A549 (cell line): ENCODE data around the gene MAGOH.

Source experiments
- ESRRA ChIP-seq: fragments of 150-350 bp; IDR thresholded peaks from 2 replicates; pipeline ENCODE4 v1.6.1; 2014; ENCODE audit warnings: mild to moderate bottlenecking, low read length, borderline replicate concordance
- HOXA7 ChIP-seq: fragments of 250-450 bp; sonication (Bioruptor Pico); IDR thresholded peaks from 2 replicates; pipeline ENCODE4 v1.5.0; 2020; ENCODE audit warnings: mild to moderate bottlenecking, moderate library complexity
- RAD21 ChIP-seq, 2 experiments: fragments of >200 bp in 1 of 2; sonication (Bioruptor Twin) in 1 of 2; formaldehyde crosslinking in 1 of 2; IDR thresholded peaks in 1 of 2; conservative IDR thresholded peaks in 1 of 2; 2 replicates in 1 of 2; 3 replicates in 1 of 2; pipeline ENCODE4 v1.6.1; 2012 to 2018; ENCODE audit warnings: inconsistent platforms in 1 of 2
- TF ChIP-seq, protein P1 (sequence below): fragments of >200 bp; sonication (Bioruptor Twin); formaldehyde crosslinking; IDR thresholded peaks from 3 replicates; pipeline ENCODE4 v1.5.1; 2016
- TF ChIP-seq, protein P2 (sequence below): fragments of 250-450 bp; sonication (Bioruptor Pico); IDR thresholded peaks from 2 replicates; pipeline ENCODE4 v1.5.0; 2021; ENCODE audit warnings: mild to moderate bottlenecking, moderate library complexity, borderline replicate concordance
- TF ChIP-seq, protein P3 (sequence below): fragments of 200-600 bp; sonication (generic); IDR thresholded peaks from 2 replicates; pipeline ENCODE4 v1.6.1; 2016; ENCODE audit warnings: antibody characterized with exemption, mild to moderate bottlenecking, moderate library complexity

DNA sequence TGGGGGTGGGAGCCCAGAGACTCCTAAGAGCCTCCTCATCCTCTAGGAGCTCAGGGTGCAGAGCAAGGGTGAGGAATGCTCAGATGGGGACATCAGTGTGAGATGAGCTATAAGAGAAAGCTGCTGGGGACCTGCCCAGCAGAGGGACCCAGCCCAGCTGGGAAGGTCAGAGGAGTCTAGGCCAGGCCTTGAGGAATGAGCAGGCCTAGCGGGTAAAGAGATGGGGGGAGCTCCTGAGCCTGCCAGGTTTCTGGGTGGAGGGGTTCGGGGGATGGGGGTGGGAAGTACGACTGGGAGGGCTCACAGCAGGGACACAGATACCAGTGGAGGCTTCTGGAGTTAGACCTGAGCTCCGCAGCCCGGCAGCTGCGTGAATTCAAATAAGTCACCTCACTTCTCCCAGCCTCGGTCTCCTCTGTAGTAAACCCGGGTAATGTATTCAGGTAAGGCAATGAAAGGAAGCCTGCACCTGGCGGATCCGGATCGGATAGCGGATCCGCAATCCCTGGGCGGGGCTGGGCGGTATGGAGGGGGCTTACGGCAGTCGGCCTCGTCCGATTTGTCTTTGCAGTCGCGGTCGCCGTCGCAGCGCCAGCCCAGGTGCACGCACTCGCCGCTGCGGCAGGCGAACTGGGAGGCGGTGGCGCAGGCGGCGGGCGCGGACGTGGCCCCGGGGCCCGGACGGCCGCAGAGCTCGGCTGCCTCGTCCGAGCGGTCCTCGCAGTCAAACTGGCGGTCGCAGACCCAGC lies 38.0 kb upstream of the MAGOH start:
- TF ChIP-seq, protein P1, sequence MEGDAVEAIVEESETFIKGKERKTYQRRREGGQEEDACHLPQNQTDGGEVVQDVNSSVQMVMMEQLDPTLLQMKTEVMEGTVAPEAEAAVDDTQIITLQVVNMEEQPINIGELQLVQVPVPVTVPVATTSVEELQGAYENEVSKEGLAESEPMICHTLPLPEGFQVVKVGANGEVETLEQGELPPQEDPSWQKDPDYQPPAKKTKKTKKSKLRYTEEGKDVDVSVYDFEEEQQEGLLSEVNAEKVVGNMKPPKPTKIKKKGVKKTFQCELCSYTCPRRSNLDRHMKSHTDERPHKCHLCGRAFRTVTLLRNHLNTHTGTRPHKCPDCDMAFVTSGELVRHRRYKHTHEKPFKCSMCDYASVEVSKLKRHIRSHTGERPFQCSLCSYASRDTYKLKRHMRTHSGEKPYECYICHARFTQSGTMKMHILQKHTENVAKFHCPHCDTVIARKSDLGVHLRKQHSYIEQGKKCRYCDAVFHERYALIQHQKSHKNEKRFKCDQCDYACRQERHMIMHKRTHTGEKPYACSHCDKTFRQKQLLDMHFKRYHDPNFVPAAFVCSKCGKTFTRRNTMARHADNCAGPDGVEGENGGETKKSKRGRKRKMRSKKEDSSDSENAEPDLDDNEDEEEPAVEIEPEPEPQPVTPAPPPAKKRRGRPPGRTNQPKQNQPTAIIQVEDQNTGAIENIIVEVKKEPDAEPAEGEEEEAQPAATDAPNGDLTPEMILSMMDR = no peak
- TF ChIP-seq RAD21 (conservative IDR thresholded peaks at IDR 0.05 in 1 of 2, IDR thresholded peaks at IDR 0.05 in 1 of 2) (no peak), HOXA7 (CRISPR knock-in tag) (no peak), ESRRA (no peak)
- TF ChIP-seq, protein P2, sequence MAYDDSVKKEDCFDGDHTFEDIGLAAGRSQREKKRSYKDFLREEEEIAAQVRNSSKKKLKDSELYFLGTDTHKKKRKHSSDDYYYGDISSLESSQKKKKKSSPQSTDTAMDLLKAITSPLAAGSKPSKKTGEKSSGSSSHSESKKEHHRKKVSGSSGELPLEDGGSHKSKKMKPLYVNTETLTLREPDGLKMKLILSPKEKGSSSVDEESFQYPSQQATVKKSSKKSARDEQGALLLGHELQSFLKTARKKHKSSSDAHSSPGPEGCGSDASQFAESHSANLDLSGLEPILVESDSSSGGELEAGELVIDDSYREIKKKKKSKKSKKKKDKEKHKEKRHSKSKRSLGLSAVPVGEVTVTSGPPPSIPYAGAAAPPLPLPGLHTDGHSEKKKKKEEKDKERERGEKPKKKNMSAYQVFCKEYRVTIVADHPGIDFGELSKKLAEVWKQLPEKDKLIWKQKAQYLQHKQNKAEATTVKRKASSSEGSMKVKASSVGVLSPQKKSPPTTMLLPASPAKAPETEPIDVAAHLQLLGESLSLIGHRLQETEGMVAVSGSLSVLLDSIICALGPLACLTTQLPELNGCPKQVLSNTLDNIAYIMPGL (CRISPR knock-in tag) = no peak
- TF ChIP-seq, protein P3, sequence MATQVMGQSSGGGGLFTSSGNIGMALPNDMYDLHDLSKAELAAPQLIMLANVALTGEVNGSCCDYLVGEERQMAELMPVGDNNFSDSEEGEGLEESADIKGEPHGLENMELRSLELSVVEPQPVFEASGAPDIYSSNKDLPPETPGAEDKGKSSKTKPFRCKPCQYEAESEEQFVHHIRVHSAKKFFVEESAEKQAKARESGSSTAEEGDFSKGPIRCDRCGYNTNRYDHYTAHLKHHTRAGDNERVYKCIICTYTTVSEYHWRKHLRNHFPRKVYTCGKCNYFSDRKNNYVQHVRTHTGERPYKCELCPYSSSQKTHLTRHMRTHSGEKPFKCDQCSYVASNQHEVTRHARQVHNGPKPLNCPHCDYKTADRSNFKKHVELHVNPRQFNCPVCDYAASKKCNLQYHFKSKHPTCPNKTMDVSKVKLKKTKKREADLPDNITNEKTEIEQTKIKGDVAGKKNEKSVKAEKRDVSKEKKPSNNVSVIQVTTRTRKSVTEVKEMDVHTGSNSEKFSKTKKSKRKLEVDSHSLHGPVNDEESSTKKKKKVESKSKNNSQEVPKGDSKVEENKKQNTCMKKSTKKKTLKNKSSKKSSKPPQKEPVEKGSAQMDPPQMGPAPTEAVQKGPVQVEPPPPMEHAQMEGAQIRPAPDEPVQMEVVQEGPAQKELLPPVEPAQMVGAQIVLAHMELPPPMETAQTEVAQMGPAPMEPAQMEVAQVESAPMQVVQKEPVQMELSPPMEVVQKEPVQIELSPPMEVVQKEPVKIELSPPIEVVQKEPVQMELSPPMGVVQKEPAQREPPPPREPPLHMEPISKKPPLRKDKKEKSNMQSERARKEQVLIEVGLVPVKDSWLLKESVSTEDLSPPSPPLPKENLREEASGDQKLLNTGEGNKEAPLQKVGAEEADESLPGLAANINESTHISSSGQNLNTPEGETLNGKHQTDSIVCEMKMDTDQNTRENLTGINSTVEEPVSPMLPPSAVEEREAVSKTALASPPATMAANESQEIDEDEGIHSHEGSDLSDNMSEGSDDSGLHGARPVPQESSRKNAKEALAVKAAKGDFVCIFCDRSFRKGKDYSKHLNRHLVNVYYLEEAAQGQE = no peak
